CD4-positive, alpha-beta T cell treated with Interleukin-2 at 100 ng/mL for 4 hours (primary cell): ENCODE results near the gene MALRD1.

Experiments used
- DNase-seq: peaks from one replicate; pipeline ENCODE4 v3.0.0-alpha.2; 2020; ENCODE audit warnings: low spot score

Gene MALRD1

GRCh38 chr10:19373988-19374387 is 325.4 kb downstream of the MALRD1 start:
- no peak for DNase-seq

GRCh38 chr10:19385846-19386450 is 337.3 kb downstream of the MALRD1 start:
- no peak for DNase-seq

- no peak for DNase-seq
These were observed 360.3 kb downstream of the MALRD1 start for GRCh38 chr10:19408924-19409323.

- DNase-seq: no peak
These were observed 362.5 kb downstream of the MALRD1 start for GRCh38 chr10:19411119-19411518.

- no peak for DNase-seq
These were observed 363.9 kb downstream of the MALRD1 start for GRCh38 chr10:19412531-19412930.

- DNase-seq: no peak
These were observed 367.6 kb downstream of the MALRD1 start for GRCh38 chr10:19416164-19416563.

GRCh38 chr10:19417740-19418139 is 369.1 kb downstream of the MALRD1 start:
- no peak for DNase-seq

- no peak for DNase-seq
These were observed 373.1 kb downstream of the MALRD1 start for GRCh38 chr10:19421674-19422073.

GRCh38 chr10:19426034-19426433 is 377.4 kb downstream of the MALRD1 start:
- DNase-seq: no peak

GRCh38 chr10:19431622-19432351 is 383.2 kb downstream of the MALRD1 start:
- no peak for DNase-seq

- no peak for DNase-seq
These were observed 401.3 kb downstream of the MALRD1 start for GRCh38 chr10:19449860-19450259.

GRCh38 chr10:19451356-19451755 is 402.8 kb downstream of the MALRD1 start:
- DNase-seq: no peak

GRCh38 chr10:19451937-19452336 is 403.3 kb downstream of the MALRD1 start:
- DNase-seq: no peak

- DNase-seq: no peak
These were observed 405.4 kb downstream of the MALRD1 start for GRCh38 chr10:19453967-19454366.

- no peak for DNase-seq
These were observed 413.0 kb downstream of the MALRD1 start for GRCh38 chr10:19461588-19461987.

- DNase-seq: no peak
These were observed 418.1 kb downstream of the MALRD1 start for GRCh38 chr10:19466709-19467108.

- DNase-seq: no peak
These were observed 419.8 kb downstream of the MALRD1 start for GRCh38 chr10:19468413-19468812.

GRCh38 chr10:19469521-19469920 is 420.9 kb downstream of the MALRD1 start:
- DNase-seq: no peak

GRCh38 chr10:19479854-19480253 is 431.3 kb downstream of the MALRD1 start:
- DNase-seq: no peak

- no peak for DNase-seq
These were observed 431.8 kb downstream of the MALRD1 start for GRCh38 chr10:19480353-19480752.

- no peak for DNase-seq
These were observed 434.8 kb downstream of the MALRD1 start for GRCh38 chr10:19483421-19483820.

GRCh38 chr10:19488592-19489280 is 440.1 kb downstream of the MALRD1 start:
- DNase-seq: no peak

GRCh38 chr10:19491166-19491565 is 442.6 kb downstream of the MALRD1 start:
- DNase-seq: no peak
